K562 (cell line): ENCODE results near the gene RSU1. TPM values are rescaled to one million over a fixed set of nuclear protein-coding genes. Genes with fewer than 3 reads are reported as not detected.

Source experiments
- ATAC-seq: fragments of 200-7000 bp; cut with Tn5 transposase; 3 replicates; pipeline ENCODE4 v1.9.1; 2020; ENCODE audit warnings: moderate library complexity
- BruUV-seq: library from RNA; stranded (reverse); fragments of 400-500 nt; replicated peaks from 2 replicates; lab custom pipeline; 2021; lab: Mats Ljungman, UMichigan
- CTCF ChIA-PET: fragments of 300-600 bp; formaldehyde crosslinking; extraction: SDS; loops from one replicate; lab custom pipeline; 2021; ENCODE audit warnings: low intra/inter-chr PET ratio; lab: Yijun Ruan, JAX
- POLR2A ChIA-PET: fragments of 300-600, 350-650 bp; sonication (Branson Sonifier 250); formaldehyde crosslinking; extraction: SDS; loops from one replicate; lab custom pipeline; 2021; ENCODE audit warnings: antibody characterized with exemption, inconsistent platforms; lab: Yijun Ruan, JAX
- DNase-seq, 4 experiments: peaks; one replicate each; pipeline versions ENCODE4 v3.0.0 to v3.0.0-alpha.2; 2011 to 2018; ENCODE audit warnings: low spot score in 3 of 4, mixed read lengths in 3 of 4; ENCODE audit errors: extremely low read depth in 1 of 4
- FAIRE-seq: peaks from 2 replicates; lab custom pipeline; 2011; peaks lifted over from hg19 to GRCh38; lab: Jason Lieb, UNC
- H2AFZ ChIP-seq: 2 replicates; pipeline ENCODE4 v1.6.0; 2011; ENCODE audit warnings: low read depth, low read length, control low read depth, inconsistent platforms
- H3K27ac ChIP-seq: fragments of 200-600 bp; 3 replicates; pipeline ENCODE4 v1.8.0; 2011; ENCODE audit warnings: low read depth, mild to moderate bottlenecking, control low read depth, inconsistent platforms, low read length, moderate library complexity, mixed read lengths; ENCODE audit errors: extremely low read depth
- H3K27me3 ChIP-seq, 2 experiments: fragments of 300-600 bp in 1 of 2; 2 replicates in 1 of 2; 3 replicates in 1 of 2; pipeline versions ENCODE4 v1.6.0 to v1.8.0; 2011; ENCODE audit warnings: inconsistent platforms in 2 of 2, low read length in 2 of 2, mild to moderate bottlenecking in 1 of 2, mixed read lengths in 1 of 2, moderate library complexity in 1 of 2; ENCODE audit not compliant: control insufficient read depth in 2 of 2, insufficient read depth in 2 of 2
- H3K36me3 ChIP-seq: fragments of 300-600 bp; 3 replicates; pipeline ENCODE4 v1.8.0; 2011; ENCODE audit warnings: mild to moderate bottlenecking, low read length, inconsistent platforms; ENCODE audit not compliant: control insufficient read depth, insufficient read depth
- H3K4me1 ChIP-seq, 2 experiments: fragments of 200-600 bp in 1 of 2; replicated peaks in 1 of 2; 2 replicates in 1 of 2; 3 replicates in 1 of 2; pipeline versions ENCODE4 v1.5.1 to v1.8.0; 2011; ENCODE audit warnings: inconsistent platforms in 2 of 2, low read length in 2 of 2, mild to moderate bottlenecking in 1 of 2, mixed read lengths in 1 of 2, moderate library complexity in 1 of 2; ENCODE audit not compliant: control insufficient read depth in 2 of 2, insufficient read depth in 2 of 2
- H3K4me2 ChIP-seq: 2 replicates; pipeline ENCODE4 v1.6.1; 2011; ENCODE audit warnings: low read length, control low read depth, inconsistent platforms, mixed read lengths; ENCODE audit not compliant: insufficient read depth
- H3K4me3 ChIP-seq: fragments of 200-600 bp; sonication (generic), shearing (Covaris generic); 2 replicates; pipeline ENCODE4 v1.5.1; 2016; ENCODE audit warnings: control low read depth, inconsistent platforms
- H3K79me2 ChIP-seq: fragments of 200-600 bp; 3 replicates; pipeline ENCODE4 v1.8.0; 2011; ENCODE audit warnings: low read length, inconsistent platforms; ENCODE audit not compliant: control insufficient read depth, insufficient read depth
- H3K9ac ChIP-seq, 2 experiments: 2 replicates each; pipeline versions ENCODE4 v1.6.0 to v1.6.1; 2011; ENCODE audit warnings: low read depth in 2 of 2, low read length in 2 of 2, control low read depth in 1 of 2, inconsistent platforms in 1 of 2, mild to moderate bottlenecking in 1 of 2, mixed read lengths in 1 of 2; ENCODE audit not compliant: insufficient read depth in 1 of 2
- H3K9me1 ChIP-seq: one replicate; pipeline ENCODE4 v1.6.0; 2011; ENCODE audit warnings: inconsistent platforms, mild to moderate bottlenecking, low read length, moderate library complexity; ENCODE audit not compliant: control insufficient read depth, insufficient read depth
- H3K9me3 ChIP-seq: replicated peaks from 2 replicates; pipeline ENCODE4 v1.5.1; 2011; ENCODE audit warnings: low read depth, low read length, inconsistent platforms; ENCODE audit not compliant: control insufficient read depth, insufficient read depth
- H4K20me1 ChIP-seq: replicated peaks from 2 replicates; pipeline ENCODE4 v1.6.1; 2011; ENCODE audit warnings: low read length, inconsistent platforms, mixed read lengths; ENCODE audit not compliant: control insufficient read depth, insufficient read depth
- CHCHD3 ChIP-seq: fragments of 250-450 bp; sonication (Bioruptor Pico); IDR thresholded peaks from 2 replicates; pipeline ENCODE4 v2.1.2; 2022; ENCODE audit warnings: mild to moderate bottlenecking
- MYC ChIP-seq, 2 experiments: fragments of 250-450 bp in 1 of 2; sonication (Bioruptor Pico) in 1 of 2; IDR thresholded peaks; 2 replicates each; pipeline versions ENCODE4 v1.5.1 to v1.6.1; 2012 to 2021; ENCODE audit warnings: low read depth in 2 of 2, borderline replicate concordance in 1 of 2, improper control_type of control experiment in 1 of 2, low read length in 1 of 2, mild to moderate bottlenecking in 1 of 2, moderate library complexity in 1 of 2
- SMAD4 ChIP-seq: fragments of 250-450 bp; sonication (Bioruptor Pico); conservative IDR thresholded peaks from 2 replicates; pipeline ENCODE4 v1.8.0; 2021; ENCODE audit warnings: inconsistent platforms, mild to moderate bottlenecking, moderate library complexity
- SRSF1 ChIP-seq: fragments of 200-400 bp; formaldehyde crosslinking; IDR thresholded peaks from 2 replicates; pipeline ENCODE4 v1.6.1; 2017; ENCODE audit warnings: mild to moderate bottlenecking, low read depth, low read length, moderate library complexity
- YY1 ChIP-seq, 3 experiments: IDR thresholded peaks; 2 replicates each; pipeline ENCODE4 v1.6.1; 2011; ENCODE audit warnings: low read length in 2 of 3, mild to moderate bottlenecking in 2 of 3, moderate library complexity in 2 of 3, borderline replicate concordance in 1 of 3, control low read depth in 1 of 3, low read depth in 1 of 3; ENCODE audit not compliant: insufficient read depth in 3 of 3, insufficient replicate concordance in 2 of 3, control insufficient read depth in 1 of 3, insufficient read length in 1 of 3; ENCODE audit errors: extremely low read depth in 1 of 3
- ZKSCAN1 ChIP-seq: fragments of 150-350 bp; IDR thresholded peaks from 2 replicates; pipeline ENCODE4 v1.6.1; 2016; ENCODE audit warnings: low read depth, low read length
- ZNF324 ChIP-seq: fragments of 250-450 bp; sonication (Bioruptor Pico); IDR thresholded peaks from 2 replicates; pipeline ENCODE4 v1.4.0; 2020; ENCODE audit warnings: mild to moderate bottlenecking
- ZNF551 ChIP-seq: fragments of 250-450 bp; sonication (Bioruptor Pico); IDR thresholded peaks from 2 replicates; pipeline ENCODE4 v1.5.0; 2021; ENCODE audit warnings: mild to moderate bottlenecking, moderate library complexity
- ZSCAN29 ChIP-seq: fragments of 450-650 bp; IDR thresholded peaks from 2 replicates; pipeline ENCODE4 v1.6.1; 2017
- ZSCAN32 ChIP-seq: fragments of 450-650 bp; formaldehyde crosslinking; IDR thresholded peaks from 2 replicates; pipeline ENCODE4 v1.4.0; 2020; ENCODE audit warnings: mild to moderate bottlenecking, moderate library complexity
- WGBS: fragments of 100-300 bp; shearing (Covaris generic); methylation state at CpG from one replicate; pipeline ENCODE4 v1.1.6; 2016; ENCODE audit warnings: low coverage, mixed read lengths; ENCODE audit not compliant: insufficient coverage; ENCODE audit errors: missing lambda C conversion rate; 5-methylcytosine and 5-hydroxymethylcytosine counted together
- in situ Hi-C: fragments of 300-500 bp; cut with MboI; formaldehyde crosslinking; loops from 4 replicates; pipeline ENCODE4 v1.15.0; 2018; ENCODE audit warnings: inconsistent platforms, mixed read lengths
- intact Hi-C: fragments of 100-400 bp; cut with micrococcal nuclease; formaldehyde crosslinking; loops from 2 replicates; pipeline ENCODE4 v1.14.2; 2022
- polyA plus RNA-seq, 8 experiments: library from polyadenylated mRNA; depleted of rRNA in 4 of 8; stranded (reverse) in 5 of 8; unstranded in 3 of 8; fragments of >200 nt; fragmentation: Nextera tagmentation in 2 of 8; fragmentation: Illumina TruSeq in 1 of 8; extraction: Ambion mirVana in 2 of 8; extraction: Trizol in 1 of 8; gene quantifications; 2 replicates each; pipeline versions ENCODE4 v1.2.1 to v1.2.3, GENCODE V29; 2011 to 2014; ENCODE audit warnings: inconsistent platforms in 1 of 8, missing spikeins in 1 of 8
- total RNA-seq, 7 experiments: library from RNA; depleted of rRNA in 6 of 7; stranded (reverse); fragments of >200 nt in 6 of 7; fragmentation: Illumina TruSeq in 2 of 7; extraction: Trizol in 2 of 7; gene quantifications; 2 replicates each; pipeline versions ENCODE4 v1.2.1 to v1.2.3, GENCODE V29; 2011 to 2021; ENCODE audit warnings: low replicate concordance in 1 of 7
- TF ChIP-seq, protein P1 (sequence below): IDR thresholded peaks from 2 replicates; pipeline ENCODE4 v1.6.1; 2014; ENCODE audit warnings: antibody characterized with exemption
- TF ChIP-seq, protein P2 (sequence below): fragments of 250-450 bp; sonication (Bioruptor Pico); IDR thresholded peaks from 2 replicates; pipeline ENCODE4 v1.4.0; 2020; ENCODE audit warnings: mild to moderate bottlenecking, moderate library complexity, borderline replicate concordance
- TF ChIP-seq, protein P3 (sequence below): sonication (generic); formaldehyde crosslinking; IDR thresholded peaks from 2 replicates; pipeline ENCODE4 v1.8.1; 2023; ENCODE audit warnings: mild to moderate bottlenecking, missing genetic modification reagents
- TF ChIP-seq, protein P4 (sequence below): sonication (generic); formaldehyde crosslinking; IDR thresholded peaks from 2 replicates; pipeline ENCODE4 v1.8.0; 2022; ENCODE audit warnings: mild to moderate bottlenecking, missing genetic modification reagents

Gene RSU1
- total and polyA plus RNA-seq, 9 of the 15 experiments (the other 6 are each of a cell fraction or from before 2014, with no cell fraction given) = 18.8 to 67.3 (median 31.5) TPM

DNA sequence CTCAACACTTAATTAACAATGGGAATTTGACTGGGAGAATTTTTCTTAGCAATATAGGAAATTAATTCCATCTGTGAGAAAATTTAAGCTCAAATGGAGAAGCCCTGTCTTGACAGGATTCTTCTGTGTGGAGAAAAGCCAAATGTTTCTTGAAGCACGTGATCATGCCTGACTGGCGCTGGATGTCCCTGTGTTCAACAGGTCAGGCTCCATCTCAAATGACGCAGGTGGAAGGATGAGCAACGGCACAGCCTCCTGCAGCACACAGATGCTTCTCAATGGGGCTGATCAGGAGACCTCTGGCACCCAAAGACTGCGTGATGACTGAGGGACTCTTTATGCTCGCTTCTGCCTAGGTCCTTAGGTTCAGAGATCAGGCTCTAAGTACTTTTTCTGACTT lies 143.8 kb downstream of the RSU1 start (continued):
- TF ChIP-seq, protein P1, sequence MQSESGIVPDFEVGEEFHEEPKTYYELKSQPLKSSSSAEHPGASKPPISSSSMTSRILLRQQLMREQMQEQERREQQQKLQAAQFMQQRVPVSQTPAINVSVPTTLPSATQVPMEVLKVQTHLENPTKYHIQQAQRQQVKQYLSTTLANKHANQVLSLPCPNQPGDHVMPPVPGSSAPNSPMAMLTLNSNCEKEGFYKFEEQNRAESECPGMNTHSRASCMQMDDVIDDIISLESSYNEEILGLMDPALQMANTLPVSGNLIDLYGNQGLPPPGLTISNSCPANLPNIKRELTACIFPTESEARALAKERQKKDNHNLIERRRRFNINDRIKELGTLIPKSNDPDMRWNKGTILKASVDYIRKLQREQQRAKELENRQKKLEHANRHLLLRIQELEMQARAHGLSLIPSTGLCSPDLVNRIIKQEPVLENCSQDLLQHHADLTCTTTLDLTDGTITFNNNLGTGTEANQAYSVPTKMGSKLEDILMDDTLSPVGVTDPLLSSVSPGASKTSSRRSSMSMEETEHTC = no peak
- no peak for TF ChIP-seq ZNF551

DNA sequence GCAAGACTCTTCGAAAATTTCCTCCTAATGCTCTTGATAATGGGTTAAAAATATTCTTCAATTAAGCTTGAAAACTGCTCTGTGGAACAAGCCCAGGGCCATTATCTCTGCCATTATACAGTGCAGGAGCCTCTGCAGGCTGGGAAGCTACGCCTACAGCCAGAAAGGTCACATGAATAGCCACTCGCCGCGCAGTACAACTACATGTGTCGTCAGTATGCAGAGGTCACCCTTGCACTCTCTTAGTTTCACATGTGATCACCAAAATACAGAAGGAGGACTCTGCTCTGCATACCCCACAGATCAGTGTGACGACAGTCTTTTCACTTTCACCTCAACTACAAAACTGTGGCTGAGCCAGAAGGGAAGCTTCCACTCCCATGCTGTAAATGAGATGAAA lies 153.8 kb downstream of the RSU1 start:
- no peaks in the 10 kb centered on the region for H3K9me3 ChIP-seq
- no peak overlapping the region for H2AFZ ChIP-seq
- H3K27me3 ChIP-seq = no peaks in the 10 kb centered on the region
- no peaks in the 10 kb centered on the region for H3K36me3 ChIP-seq
- no peak for FAIRE-seq
- 37% methylated on average over 6 of the region's 7 CpGs for WGBS
- no TSS peak for BruUV-seq
- no peak overlapping the region for H3K4me3 ChIP-seq
- H3K4me1 ChIP-seq = no peaks in the 10 kb centered on the region
- CTCF ChIA-PET = no interaction called here
- H3K79me2 ChIP-seq = no peaks in the 10 kb centered on the region
- POLR2A ChIA-PET = no interaction called here
- ATAC-seq = no peak
- H3K27ac ChIP-seq = no peak overlapping the region
- no peak overlapping the region for H3K9ac ChIP-seq
- in situ Hi-C loops = no loop called here
- intact Hi-C loops = no loop called here
- no peaks in the 10 kb centered on the region for H3K9me1 ChIP-seq
- no peak overlapping the region for H3K4me2 ChIP-seq
- DNase-seq = no peak
- H4K20me1 ChIP-seq = no peaks in the 10 kb centered on the region
- no peak for TF ChIP-seq YY1 (IDR thresholded peaks at IDR 0.05; ENCODE audit: borderline replicate concordance in 1 of 3, control insufficient read depth in 1 of 3, extremely low read depth in 1 of 3, insufficient read depth in 3 of 3, insufficient read length in 1 of 3, insufficient replicate concordance in 2 of 3, low read depth in 1 of 3, low read length in 2 of 3)
- TF ChIP-seq, protein P2, sequence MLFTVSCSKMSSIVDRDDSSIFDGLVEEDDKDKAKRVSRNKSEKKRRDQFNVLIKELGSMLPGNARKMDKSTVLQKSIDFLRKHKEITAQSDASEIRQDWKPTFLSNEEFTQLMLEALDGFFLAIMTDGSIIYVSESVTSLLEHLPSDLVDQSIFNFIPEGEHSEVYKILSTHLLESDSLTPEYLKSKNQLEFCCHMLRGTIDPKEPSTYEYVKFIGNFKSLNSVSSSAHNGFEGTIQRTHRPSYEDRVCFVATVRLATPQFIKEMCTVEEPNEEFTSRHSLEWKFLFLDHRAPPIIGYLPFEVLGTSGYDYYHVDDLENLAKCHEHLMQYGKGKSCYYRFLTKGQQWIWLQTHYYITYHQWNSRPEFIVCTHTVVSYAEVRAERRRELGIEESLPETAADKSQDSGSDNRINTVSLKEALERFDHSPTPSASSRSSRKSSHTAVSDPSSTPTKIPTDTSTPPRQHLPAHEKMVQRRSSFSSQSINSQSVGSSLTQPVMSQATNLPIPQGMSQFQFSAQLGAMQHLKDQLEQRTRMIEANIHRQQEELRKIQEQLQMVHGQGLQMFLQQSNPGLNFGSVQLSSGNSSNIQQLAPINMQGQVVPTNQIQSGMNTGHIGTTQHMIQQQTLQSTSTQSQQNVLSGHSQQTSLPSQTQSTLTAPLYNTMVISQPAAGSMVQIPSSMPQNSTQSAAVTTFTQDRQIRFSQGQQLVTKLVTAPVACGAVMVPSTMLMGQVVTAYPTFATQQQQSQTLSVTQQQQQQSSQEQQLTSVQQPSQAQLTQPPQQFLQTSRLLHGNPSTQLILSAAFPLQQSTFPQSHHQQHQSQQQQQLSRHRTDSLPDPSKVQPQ (CRISPR knock-in tag) = no peak
- TF ChIP-seq SMAD4 (CRISPR knock-in tag) = no peak
- no peak for TF ChIP-seq ZSCAN32 (CRISPR knock-in tag)
- no peak for TF ChIP-seq MYC (IDR thresholded peaks at IDR 0.05; ENCODE audit: low read depth, low read length)
- TF ChIP-seq MYC (CRISPR knock-in tag; IDR thresholded peaks at IDR 0.05; ENCODE audit: borderline replicate concordance, low read depth) = no peak
- TF ChIP-seq, protein P3, sequence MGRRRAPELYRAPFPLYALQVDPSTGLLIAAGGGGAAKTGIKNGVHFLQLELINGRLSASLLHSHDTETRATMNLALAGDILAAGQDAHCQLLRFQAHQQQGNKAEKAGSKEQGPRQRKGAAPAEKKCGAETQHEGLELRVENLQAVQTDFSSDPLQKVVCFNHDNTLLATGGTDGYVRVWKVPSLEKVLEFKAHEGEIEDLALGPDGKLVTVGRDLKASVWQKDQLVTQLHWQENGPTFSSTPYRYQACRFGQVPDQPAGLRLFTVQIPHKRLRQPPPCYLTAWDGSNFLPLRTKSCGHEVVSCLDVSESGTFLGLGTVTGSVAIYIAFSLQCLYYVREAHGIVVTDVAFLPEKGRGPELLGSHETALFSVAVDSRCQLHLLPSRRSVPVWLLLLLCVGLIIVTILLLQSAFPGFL (CRISPR knock-in tag) = no peak
- TF ChIP-seq ZNF324 (CRISPR knock-in tag) = no peak
- TF ChIP-seq ZKSCAN1 = no peak
- TF ChIP-seq, protein P4, sequence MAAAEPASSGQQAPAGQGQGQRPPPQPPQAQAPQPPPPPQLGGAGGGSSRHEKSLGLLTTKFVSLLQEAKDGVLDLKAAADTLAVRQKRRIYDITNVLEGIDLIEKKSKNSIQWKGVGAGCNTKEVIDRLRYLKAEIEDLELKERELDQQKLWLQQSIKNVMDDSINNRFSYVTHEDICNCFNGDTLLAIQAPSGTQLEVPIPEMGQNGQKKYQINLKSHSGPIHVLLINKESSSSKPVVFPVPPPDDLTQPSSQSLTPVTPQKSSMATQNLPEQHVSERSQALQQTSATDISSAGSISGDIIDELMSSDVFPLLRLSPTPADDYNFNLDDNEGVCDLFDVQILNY (CRISPR knock-in tag) = no peak
- TF ChIP-seq SRSF1 = no peak
- no peak for TF ChIP-seq ZSCAN29
- TF ChIP-seq CHCHD3 = no peak
